ENCODE measurements around the gene NUDT3. TPM values are rescaled to one million over a fixed set of nuclear protein-coding genes. Genes with fewer than 3 reads are reported as not detected.
"Not testable (repeated sequence)": the region's sequence is repeated elsewhere in the genome, so short reads cannot be mapped to it uniquely, and the experiment has no call there.

The NUDT3 gene
- total RNA-seq, 1 donor from 2014 or later: 47.6 TPM

DNA sequence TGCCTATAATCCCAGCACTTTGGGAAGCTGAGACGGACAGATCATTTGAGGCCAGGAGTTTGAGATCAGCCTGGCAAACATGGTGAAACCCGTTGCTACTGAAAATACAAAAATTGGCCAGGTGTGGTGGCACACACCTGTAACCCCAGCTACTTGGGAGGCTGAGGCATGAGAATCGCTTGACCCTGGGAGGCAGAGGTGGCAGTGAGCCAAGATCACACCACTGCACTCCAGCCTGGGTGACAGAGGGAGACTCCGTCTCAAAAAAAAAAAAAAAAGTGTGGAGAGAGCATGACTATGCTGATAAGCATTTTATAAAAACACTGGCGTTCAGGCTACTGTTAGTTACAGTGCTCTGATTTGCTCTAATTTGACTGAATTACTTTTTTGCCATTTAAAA, 14.9 kb downstream of the NUDT3 start:
- ATAC-seq; intact Hi-C loops (cut with DNase I); DNase-seq (ENCODE audit: missing footprints): not testable (repeated sequence)

GRCh38 chr6:34375833-34376232, 16.6 kb downstream of the NUDT3 start:
- intact Hi-C loops (cut with DNase I): no loop called here
- no peak for ATAC-seq
- DNase-seq (ENCODE audit: missing footprints): no peak

DNA sequence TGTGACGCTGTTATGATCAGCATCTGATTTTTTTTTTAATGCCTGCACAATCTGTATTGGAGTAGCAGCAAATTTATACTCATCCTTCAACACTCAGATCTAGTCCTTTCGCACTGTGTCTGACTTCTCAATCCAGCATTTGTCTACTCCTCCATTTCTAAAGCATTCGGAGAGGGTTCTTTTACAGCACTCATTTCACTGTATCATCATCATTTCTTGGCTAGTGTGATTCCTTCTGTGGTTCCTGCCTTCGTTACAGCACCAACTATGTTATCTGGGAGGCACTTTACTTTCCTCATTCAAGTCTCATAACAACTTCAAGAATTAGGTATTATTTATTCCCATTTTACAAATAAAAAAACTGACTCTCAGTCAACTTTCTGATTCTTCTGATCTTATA, 18.0 kb downstream of the NUDT3 start:
- intact Hi-C loops (cut with DNase I): no loop called here
- ATAC-seq (no peak), DNase-seq (ENCODE audit: missing footprints) (no peak)

- DNase-seq (ENCODE audit: missing footprints) (no peak), ATAC-seq (no peak)
- intact Hi-C loops (cut with DNase I): no loop called here
These were observed 18.4 kb downstream of the NUDT3 start for GRCh38 chr6:34374069-34374468.

DNA sequence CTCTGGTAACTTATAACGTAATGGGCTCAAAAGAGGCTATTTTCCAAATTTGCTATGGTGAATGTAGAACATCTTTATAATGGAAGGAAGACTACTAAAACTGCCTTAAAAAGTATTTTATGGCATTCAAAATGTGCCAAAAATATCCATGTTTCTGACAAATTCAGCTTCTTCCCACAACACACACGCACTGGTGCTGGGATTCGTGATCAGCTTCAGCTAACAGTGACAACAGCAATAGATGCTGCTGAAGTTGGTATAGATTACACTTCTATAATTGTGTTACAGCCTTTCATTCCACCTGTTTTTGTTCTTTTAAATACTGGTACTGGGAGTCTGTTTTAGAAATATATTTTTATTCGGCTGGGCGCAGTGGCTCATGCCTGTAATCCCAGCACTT, 19.0 kb downstream of the NUDT3 start:
- DNase-seq (ENCODE audit: missing footprints) (no peak), ATAC-seq (no peak)
- intact Hi-C loops (cut with DNase I): no loop called here

DNA sequence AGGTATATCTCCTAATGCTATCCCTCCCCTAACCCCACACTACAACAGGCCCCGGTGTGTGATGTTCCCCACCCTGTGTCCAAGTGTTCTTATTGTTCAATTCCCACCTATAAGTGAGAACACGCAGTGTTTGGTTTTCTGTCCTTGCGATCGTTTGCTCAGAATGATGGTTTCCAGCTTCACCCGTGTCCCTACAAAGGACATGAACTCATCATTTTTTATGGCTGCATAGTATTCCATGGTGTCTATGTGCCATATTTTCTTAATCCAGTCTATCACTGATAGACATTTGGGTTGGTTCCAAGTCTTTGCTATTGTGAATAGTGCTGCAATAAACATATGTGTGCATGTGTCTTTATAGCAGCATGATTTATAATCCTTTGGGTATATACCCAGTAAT, 20.6 kb downstream of the NUDT3 start:
- DNase-seq (ENCODE audit: missing footprints); intact Hi-C loops (cut with DNase I); ATAC-seq: not testable (repeated sequence)

- ATAC-seq (peak; percentile 68), DNase-seq (ENCODE audit: missing footprints) (no peak)
- intact Hi-C loops (cut with DNase I): no loop called here
These were observed 22.1 kb downstream of the NUDT3 start for GRCh38 chr6:34370361-34370760.

DNA sequence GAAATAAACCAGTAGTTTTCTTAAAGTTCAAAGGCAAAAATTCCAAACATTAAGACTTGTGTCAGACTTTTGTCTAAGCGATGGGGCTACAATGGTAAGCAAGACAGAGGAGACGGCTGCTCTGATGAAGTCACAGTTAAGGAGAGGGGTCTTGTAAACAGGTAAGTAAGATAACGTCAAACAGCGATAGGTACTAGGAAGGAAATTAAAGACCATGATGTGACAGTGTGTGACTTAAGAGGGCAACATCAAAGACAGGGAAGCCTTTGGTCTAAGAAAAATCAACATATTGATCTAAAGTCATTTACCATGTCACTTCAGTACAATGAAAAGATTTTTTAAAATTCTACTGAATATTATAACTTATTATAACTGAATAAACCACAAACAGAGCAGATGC, 23.1 kb downstream of the NUDT3 start:
- intact Hi-C loops (cut with DNase I): loop anchor here (5.0 kb wide), 1 partner anchor 42 kb away; no protein-coding TSS in a partner anchor
- no peak for ATAC-seq
- DNase-seq (ENCODE audit: missing footprints): no peak

GRCh38 chr6:34366639-34366921, 25.9 kb downstream of the NUDT3 start:
- no peak for ATAC-seq
- intact Hi-C loops (cut with DNase I): loop anchor here (5.0 kb wide), 1 partner anchor 39 kb away; no protein-coding TSS in a partner anchor
- DNase-seq (ENCODE audit: missing footprints): no peak

DNA sequence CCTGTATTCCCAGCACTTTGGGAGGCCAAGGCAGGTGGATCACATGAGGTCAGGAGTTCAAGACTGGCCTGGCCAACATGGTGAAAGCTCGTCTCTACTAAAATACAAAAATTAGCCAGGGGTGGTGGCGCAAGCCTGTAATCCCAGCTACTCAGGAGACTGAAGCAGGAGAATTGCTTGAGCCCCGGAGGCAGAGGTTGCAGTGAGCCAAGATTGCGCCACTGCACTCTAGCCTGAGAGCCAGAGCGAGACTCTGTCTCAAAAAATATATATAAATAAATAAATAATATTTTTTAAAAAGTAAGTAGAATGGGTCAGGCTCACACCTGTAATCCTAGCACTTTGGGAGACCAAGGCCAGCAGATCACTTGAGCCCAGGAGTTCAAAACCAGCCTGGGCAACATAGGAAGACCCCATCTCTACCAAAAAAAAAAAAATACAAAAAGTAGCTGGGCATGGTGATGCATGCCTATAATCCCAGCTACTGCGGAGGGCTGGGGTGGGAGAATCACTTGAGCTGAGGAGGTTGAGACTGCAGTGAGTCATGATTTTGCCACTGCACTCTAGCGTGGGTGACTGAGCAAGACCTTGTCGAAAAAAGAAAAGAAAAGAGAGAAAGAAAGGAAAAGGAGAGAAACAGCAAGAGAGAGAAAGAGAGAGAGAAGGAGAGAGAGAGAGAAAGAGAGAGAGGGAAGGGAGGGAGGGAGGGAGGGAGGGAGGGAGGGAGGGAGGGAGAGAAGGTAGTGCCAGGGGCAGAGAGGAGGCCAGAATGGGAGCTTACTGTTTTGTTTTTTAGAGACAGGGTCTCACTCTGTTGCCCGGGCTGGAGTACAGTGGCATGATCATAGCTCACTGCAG, 26.5 kb downstream of the NUDT3 start:
- ATAC-seq; DNase-seq (ENCODE audit: missing footprints): not testable (repeated sequence)
- intact Hi-C loops (cut with DNase I): loop anchor here (5.0 kb wide), 1 partner anchor 39 kb away; no protein-coding TSS in a partner anchor

DNA sequence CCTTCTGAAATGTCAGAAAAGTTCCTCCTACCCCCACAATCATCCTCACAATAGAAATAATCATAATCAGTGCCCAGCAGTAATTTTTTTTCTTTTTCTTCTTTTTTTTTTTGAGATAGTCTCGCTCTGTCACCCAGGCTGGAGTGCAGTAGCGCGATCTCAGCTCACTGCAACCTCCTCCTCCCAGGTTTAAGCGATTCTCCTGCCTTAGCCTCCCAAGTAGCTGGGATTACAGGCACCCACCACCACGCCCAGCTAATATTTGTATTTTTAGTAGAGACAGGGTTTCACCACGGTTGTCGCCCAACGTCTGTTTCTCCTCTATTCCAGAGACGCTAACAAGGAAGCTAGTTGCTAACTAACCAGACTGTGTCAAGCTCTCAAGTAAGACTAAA, 28.8 kb downstream of the NUDT3 start:
- intact Hi-C loops (cut with DNase I); ATAC-seq; DNase-seq (ENCODE audit: missing footprints): not testable (repeated sequence)

DNA sequence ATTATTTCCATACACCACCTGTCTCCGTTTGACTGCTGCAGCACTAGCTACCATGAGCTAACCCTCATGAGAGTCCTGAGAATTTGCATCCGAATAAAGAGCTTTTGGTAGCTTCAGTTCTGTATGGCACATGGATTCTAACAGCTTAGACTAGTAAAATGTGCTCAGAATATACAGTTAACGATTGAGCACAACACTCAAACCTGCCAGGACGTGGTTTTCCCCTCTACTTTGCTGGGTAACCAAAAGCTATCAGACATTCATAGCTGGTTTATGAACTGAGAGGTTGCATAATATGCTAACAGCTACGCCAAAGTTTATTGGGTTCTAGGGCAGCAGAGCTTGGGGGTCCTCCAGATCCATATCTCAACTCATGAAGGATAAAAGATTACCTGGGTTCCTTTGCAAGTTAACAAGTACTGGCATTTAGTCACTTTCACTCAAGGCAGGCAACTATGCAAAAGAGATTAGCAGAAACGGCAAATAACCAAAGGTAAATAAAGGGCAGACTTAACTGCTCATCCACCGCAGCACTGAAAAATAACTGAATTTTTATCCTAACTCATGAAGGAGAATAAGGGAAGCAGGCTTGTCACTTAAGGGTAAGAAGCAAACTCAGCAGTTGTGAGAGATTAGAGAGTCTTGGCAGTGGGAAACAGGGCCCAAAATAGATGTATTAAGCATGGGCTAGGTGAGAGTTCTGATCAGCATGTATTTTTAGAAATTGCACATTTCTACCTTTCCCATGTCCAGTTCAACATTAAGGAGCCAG, 29.4 kb downstream of the NUDT3 start:
- ATAC-seq (peak; percentile 73), DNase-seq (ENCODE audit: missing footprints) (no peak)
- intact Hi-C loops (cut with DNase I): no loop called here

GRCh38 chr6:34362176-34362575, 30.3 kb downstream of the NUDT3 start:
- intact Hi-C loops (cut with DNase I): no loop called here
- ATAC-seq: no peak
- no peak for DNase-seq (ENCODE audit: missing footprints)

- intact Hi-C loops (cut with DNase I): no loop called here
- no peak for ATAC-seq
- DNase-seq (ENCODE audit: missing footprints): no peak
These were observed 31.9 kb downstream of the NUDT3 start for GRCh38 chr6:34360556-34360955.

DNA sequence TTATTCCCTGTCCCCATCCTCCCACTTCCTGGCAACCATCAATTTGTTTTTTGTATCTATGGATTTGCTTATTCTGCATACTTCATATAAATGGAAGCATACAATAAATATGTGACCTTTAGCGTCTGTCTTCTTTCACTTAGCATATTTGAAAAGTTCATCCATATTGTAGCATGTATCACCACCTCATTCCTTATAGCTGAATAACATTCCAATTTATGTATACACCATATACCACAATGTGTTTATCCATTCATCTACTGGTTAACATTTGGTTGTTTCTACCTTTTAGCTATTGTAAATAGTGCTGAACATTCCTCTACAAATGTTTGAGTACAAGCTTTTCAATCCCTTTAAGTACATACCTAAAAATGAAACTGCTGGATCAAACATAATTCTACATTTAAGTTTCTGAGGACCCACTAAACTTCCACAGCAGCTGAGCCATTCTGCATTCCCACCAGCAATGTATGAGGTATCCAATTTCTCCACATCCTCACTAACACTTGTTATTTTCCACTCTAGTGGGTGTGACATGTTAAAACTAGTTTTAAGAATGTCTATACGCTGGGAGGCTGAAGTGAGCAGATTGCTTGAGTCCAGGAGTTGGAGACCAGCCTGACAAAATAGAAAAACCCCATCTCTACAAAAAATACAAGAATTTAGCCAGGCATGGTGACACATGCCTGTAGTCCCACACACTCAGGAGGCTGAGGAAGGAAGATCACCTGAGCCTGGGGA, 32.9 kb downstream of the NUDT3 start:
- intact Hi-C loops (cut with DNase I): no loop called here
- DNase-seq (ENCODE audit: missing footprints): no peak
- no peak for ATAC-seq

DNA sequence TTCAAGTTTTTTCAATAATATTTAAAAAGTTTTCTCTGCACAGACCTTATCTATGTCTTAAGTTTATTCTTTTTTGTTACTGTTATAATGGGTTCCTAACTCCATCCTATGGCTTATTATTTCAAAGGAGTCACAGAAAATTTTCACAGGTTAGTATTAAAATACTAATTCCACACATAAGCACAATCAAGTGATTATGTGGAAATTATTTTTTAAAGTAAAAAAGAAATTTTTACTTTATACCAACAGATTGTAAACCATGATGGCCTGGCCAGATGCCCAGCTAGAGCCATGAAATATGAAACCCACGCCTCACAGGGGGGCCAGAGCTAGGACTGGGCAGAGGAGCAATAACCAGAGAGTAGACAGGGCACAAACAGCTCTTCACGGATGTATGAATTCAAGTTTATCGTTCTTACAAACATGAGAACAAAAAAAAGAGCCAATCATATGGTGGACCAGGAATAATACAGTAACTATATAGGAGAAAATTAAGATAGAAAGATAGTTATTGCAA, 34.0 kb downstream of the NUDT3 start:
- ATAC-seq (peak; percentile 46), DNase-seq (ENCODE audit: missing footprints) (no peak)
- intact Hi-C loops (cut with DNase I): no loop called here

DNA sequence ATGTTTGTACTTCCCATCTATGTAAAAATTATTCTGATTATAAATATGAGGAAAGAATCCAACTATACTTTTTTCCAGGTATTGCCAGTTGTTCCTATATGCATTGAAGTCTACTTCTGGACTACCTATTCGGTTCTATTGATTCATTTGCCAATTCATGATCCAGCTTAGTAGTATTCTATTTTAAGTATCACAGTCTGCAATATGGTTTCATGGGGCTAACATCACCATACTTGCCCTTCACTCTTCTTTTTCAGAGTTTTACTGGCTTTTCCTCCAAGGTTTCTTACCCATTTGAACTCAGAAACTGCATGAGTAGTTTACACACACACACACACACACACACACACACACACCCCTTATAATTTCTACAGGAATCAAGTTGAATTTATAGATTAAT, 34.5 kb downstream of the NUDT3 start:
- ATAC-seq: no peak
- DNase-seq (ENCODE audit: missing footprints): no peak
- intact Hi-C loops (cut with DNase I): no loop called here

DNA sequence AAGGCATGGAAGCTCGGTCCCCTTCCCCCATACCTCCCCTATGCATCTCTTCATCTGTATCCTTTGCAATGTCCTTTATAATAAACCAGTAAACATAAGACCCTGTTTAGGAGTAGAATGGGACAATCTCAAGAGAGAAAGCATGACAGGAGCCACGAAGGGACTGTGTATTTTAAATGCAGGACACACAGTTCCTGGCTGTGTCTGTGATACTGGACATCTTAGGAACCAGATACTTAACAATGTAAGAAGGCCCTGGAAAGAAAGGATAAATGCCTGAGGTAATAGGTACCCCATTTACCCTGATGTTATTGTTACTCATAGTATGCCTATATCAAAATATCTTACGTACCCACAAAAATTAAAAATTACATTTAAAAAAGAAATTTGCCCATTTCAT, 36.6 kb downstream of the NUDT3 start:
- no peak for DNase-seq (ENCODE audit: missing footprints)
- intact Hi-C loops (cut with DNase I): no loop called here
- ATAC-seq: no peak

DNA sequence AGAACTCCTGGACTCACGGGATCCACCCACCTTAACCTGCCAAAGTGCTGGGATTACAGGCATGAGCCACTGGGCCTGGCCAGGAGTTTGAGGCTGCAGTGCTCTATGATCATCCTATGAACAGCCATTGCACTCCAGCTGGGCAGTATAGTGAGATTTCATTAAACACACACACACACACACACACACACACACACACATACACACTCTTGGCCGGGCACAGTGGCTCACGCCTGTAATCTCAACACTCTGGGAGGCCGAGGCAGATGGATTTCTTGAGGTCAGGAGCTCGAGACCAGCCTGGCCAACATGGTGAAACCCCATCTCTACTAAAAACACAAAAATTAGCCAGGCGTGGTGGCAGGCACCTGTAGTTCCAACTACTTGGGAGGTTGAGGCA, 38.2 kb downstream of the NUDT3 start:
- ATAC-seq; DNase-seq (ENCODE audit: missing footprints); intact Hi-C loops (cut with DNase I): not testable (repeated sequence)
